ENCODE measurements around the gene DDB1.

DDB1 gene

GRCh38 chr11:61293867-61294716 lies 38.8 kb downstream of the DDB1 start:
- DNase-seq = peak; percentile 53 to 72

GRCh38 chr11:61292356-61292755 lies 40.5 kb downstream of the DDB1 start:
- DNase-seq = no peak

GRCh38 chr11:61290905-61291690 lies 41.8 kb downstream of the DDB1 start:
- DNase-seq = no peak

GRCh38 chr11:61287338-61287977 lies 45.4 kb downstream of the DDB1 start:
- DNase-seq = no peak

- DNase-seq = no peak
These were observed 49.3 kb downstream of the DDB1 start for GRCh38 chr11:61283613-61284012.

GRCh38 chr11:61281581-61282250 lies 51.2 kb downstream of the DDB1 start:
- peak; percentile 20 to 77 for DNase-seq

GRCh38 chr11:61280883-61281580 lies 51.9 kb downstream of the DDB1 start:
- no peak for DNase-seq

GRCh38 chr11:61279934-61280659 lies 52.8 kb downstream of the DDB1 start:
- no peak for DNase-seq

GRCh38 chr11:61278001-61278470 lies 54.9 kb downstream of the DDB1 start:
- DNase-seq = no peak

- no peak for DNase-seq
These were observed 55.5 kb downstream of the DDB1 start for GRCh38 chr11:61277186-61278000.

GRCh38 chr11:61275191-61275590 lies 57.7 kb downstream of the DDB1 start:
- no peak for DNase-seq

- no peak for DNase-seq
These were observed 58.8 kb downstream of the DDB1 start for GRCh38 chr11:61274084-61274483.

- DNase-seq = no peak
These were observed 59.5 kb downstream of the DDB1 start for GRCh38 chr11:61273178-61274078.

GRCh38 chr11:61272731-61273130 lies 60.2 kb downstream of the DDB1 start:
- DNase-seq = no peak

- DNase-seq = no peak
These were observed 62.4 kb downstream of the DDB1 start for GRCh38 chr11:61270354-61271076.

GRCh38 chr11:61268588-61269250 lies 64.2 kb downstream of the DDB1 start:
- no peak for DNase-seq

GRCh38 chr11:61267437-61267841 lies 65.5 kb downstream of the DDB1 start:
- DNase-seq = no peak

GRCh38 chr11:61266602-61267001 lies 66.3 kb downstream of the DDB1 start:
- DNase-seq = no peak

All from NCI-H526 (cell line).